HUES48 (cell line): ENCODE measurements around the gene TPCN1.

Experiments
- H3K27ac ChIP-seq: one replicate; pipeline ENCODE4 v1.7.0; 2013; ENCODE audit warnings: low read depth, low read length, inconsistent platforms
- H3K27me3 ChIP-seq: 2 replicates; pipeline ENCODE4 v1.6.1; 2013; ENCODE audit warnings: mild to moderate bottlenecking, low read length; ENCODE audit not compliant: control insufficient read depth, insufficient read depth
- H3K36me3 ChIP-seq: 2 replicates; pipeline ENCODE4 v1.6.1; 2013; ENCODE audit warnings: low read length; ENCODE audit not compliant: control insufficient read depth, insufficient read depth
- H3K4me1 ChIP-seq: 2 replicates; pipeline ENCODE4 v1.6.1; 2013; ENCODE audit warnings: mild to moderate bottlenecking, low read length; ENCODE audit not compliant: control insufficient read depth, insufficient read depth
- H3K4me3 ChIP-seq: 2 replicates; pipeline ENCODE4 v1.5.1; 2013; ENCODE audit warnings: mild to moderate bottlenecking, low read depth, low read length
- H3K9ac ChIP-seq: 2 replicates; pipeline ENCODE4 v1.6.1; 2013; ENCODE audit warnings: mild to moderate bottlenecking, low read depth, low read length, moderate library complexity
- H3K9me3 ChIP-seq: 2 replicates; pipeline ENCODE4 v1.6.1; 2013; ENCODE audit warnings: low read length; ENCODE audit not compliant: control insufficient read depth, insufficient read depth

The TPCN1 gene

DNA sequence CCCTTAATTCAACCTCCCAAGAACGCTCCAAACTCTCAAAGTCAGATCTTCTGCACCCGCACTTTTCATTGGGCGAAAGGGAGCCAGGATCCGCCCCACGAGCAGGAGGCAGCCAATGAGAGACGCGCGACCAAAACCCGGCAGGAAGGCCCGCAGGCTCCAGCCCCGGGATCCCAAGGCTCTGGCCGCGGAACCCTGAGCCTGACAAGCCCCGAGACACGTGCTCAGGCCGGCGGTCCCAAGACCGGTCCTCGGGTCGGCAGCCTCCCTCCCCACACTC is 36.4 kb upstream of the TPCN1 start:
- Histone ChIP-seq H3K27me3 (no peaks in the 10 kb centered on the region), H3K4me1 (0 out of 2 replicates have a peak, but pooled peaks cover 3% of the 10 kb centered on the region), H3K27ac (peak overlapping the region; percentile 90), H3K4me3 (peak overlapping the region; percentile 94), H3K9me3 (no peaks in the 10 kb centered on the region), H3K36me3 (peaks cover 38% of the 10 kb centered on the region), H3K9ac (peak overlapping the region; percentile 95)

DNA sequence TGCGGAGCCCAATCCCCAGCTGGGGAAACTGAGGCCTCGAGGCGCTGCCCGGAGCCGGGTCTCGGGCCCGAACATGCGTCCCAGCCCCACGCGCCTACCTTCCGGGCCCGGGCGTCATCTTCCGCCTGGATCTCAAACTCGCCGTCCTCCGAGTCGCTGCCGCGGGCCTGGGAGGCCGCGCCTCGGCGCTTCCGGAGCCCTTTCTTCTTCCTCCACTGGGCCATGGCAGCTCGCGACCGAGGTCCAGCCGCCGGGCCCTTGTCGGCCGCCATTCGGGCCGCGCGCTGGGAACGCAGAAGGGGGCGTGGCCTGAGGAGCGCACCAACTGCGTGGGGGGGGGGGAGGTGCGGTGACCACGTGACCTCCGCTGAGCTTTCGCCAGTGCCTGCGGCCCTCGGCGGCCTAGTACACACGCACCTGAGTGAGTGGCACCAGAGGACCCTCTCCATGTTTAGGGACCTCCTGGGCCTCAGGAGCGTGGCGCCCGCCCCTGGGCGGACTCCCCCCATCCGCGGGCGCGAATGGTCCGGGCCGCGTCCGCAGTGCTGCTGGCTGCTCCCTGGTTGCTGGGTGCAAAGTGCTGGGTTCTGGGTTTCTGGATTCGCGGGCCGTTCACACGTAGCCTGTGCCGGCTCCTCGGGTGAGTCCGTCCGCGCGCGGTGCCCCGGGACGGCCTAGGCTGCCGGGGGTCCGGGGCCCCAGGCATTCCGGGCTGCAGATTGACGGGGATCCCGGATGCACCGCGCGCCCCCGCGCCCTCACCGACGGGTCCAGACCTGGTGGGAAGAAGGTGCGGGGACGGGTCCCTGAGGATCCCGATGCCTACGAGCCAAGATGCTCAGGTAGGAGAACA is 35.9 kb upstream of the TPCN1 start, which contains the start of the genes DDX54 and RITA1:
Gene DDX54 (minus strand): TSS at position 299 of the 853 bp plus-strand sequence. CDS start 27 bp downstream, at position 272.
Gene RITA1 (plus strand): TSS at position 542 of the 853 bp plus-strand sequence. CDS start 1,026 bp downstream, outside the sequence.
- Histone ChIP-seq H3K9ac (peak within 1 kb of the TSS; percentile 95), H3K36me3 (peaks cover 35% of the 10 kb centered on the region), H3K4me3 (peak within 1 kb of the TSS; percentile 94), H3K9me3 (no peaks in the 10 kb centered on the region), H3K27ac (peak within 1 kb of the TSS; percentile 90), H3K27me3 (no peaks in the 10 kb centered on the region), H3K4me1 (0 out of 2 replicates have a peak, but pooled peaks cover 3% of the 10 kb centered on the region)

DNA sequence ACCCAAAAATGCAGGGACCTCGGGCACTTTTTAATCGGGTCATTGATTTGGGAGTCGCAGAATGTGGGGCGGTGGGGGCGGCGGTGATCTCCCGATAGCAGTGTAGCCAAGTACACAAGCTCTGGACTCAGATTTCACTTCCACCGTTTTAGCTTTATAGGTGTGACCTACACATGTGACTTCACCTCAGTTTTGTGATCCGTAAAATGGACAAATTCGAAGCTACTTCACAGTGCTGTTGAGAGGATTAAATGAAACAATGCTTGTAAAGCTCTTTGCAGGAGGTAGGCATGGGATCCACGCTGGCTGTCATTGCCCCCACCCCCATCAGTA is 35.3 kb upstream of the TPCN1 start:
- Histone ChIP-seq H3K9me3 (no peaks in the 10 kb centered on the region), H3K4me3 (peak overlapping the region; percentile 94), H3K27me3 (no peaks in the 10 kb centered on the region), H3K27ac (peak overlapping the region; percentile 90), H3K4me1 (0 out of 2 replicates have a peak, but pooled peaks cover 3% of the 10 kb centered on the region), H3K36me3 (peaks cover 35% of the 10 kb centered on the region), H3K9ac (peak overlapping the region; percentile 95)

DNA sequence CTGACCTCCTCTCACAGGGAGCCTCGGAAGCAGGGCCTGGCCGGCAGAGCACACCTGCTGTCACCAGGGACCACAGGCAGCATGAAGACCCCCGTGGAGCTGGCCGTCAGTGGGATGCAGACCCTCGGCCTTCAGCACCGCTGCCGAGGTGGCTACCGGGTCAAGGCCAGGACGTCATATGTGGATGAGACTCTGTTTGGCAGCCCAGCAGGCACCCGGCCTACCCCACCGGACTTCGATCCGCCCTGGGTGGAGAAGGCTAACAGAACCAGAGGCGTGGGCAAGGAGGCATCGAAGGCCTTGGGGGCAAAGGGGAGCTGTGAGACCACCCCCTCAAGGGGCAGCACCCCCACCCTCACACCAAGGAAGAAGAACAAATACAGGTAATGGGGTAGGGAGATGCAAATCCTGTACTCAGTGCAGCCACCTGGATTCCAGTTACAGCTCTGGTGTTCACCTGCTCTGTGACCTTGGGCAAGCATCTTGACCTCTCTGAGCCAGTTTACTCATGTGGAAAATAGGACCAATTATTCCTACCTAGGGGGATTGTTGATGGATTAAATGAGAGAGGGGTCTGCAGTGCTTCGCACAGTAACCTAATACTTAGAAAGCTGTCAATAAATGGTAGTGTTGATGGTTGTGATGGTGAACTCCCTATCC is 34.5 kb upstream of the TPCN1 start:
- H3K4me3 ChIP-seq, result no peak overlapping the region
- H3K36me3 ChIP-seq, result peaks cover 41% of the 10 kb centered on the region

DNA sequence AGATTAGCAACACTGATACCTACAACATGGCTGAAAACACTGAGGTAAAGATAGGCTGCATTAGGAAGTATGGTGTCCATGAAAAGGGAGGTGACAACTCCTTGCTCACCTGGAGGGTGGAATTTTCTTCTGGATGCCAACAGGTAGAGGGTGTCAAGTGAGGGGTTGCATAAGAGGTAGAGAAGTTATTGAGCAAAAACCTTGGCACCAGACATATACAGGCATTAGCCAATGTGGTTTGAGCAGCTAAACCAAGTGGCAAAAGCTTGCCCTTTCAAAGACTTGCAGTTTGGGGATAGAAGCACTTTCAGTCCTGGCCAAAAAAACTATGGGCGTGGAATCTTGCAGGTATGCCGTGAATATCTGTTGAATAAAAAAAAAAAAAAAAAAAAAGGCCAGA is 31.9 kb upstream of the TPCN1 start:
- peaks cover 43% of the 10 kb centered on the region for H3K36me3 ChIP-seq
- no peaks in the 10 kb centered on the region for H3K9me3 ChIP-seq
- no peak overlapping the region for H3K4me3 ChIP-seq
- no peak overlapping the region for H3K9ac ChIP-seq
- H3K4me1 ChIP-seq, result 0 out of 2 replicates have a peak, but pooled peaks cover 3% of the 10 kb centered on the region
- H3K27me3 ChIP-seq, result no peaks in the 10 kb centered on the region
- no peak overlapping the region for H3K27ac ChIP-seq

More for the DNA sequence above, 34.5 kb upstream of the TPCN1 start:
- H3K27ac ChIP-seq, result no peak overlapping the region
- 0 out of 2 replicates have a peak, but pooled peaks cover 3% of the 10 kb centered on the region for H3K4me1 ChIP-seq
- no peaks in the 10 kb centered on the region for H3K9me3 ChIP-seq
- no peaks in the 10 kb centered on the region for H3K27me3 ChIP-seq
- H3K9ac ChIP-seq, result no peak overlapping the region

DNA sequence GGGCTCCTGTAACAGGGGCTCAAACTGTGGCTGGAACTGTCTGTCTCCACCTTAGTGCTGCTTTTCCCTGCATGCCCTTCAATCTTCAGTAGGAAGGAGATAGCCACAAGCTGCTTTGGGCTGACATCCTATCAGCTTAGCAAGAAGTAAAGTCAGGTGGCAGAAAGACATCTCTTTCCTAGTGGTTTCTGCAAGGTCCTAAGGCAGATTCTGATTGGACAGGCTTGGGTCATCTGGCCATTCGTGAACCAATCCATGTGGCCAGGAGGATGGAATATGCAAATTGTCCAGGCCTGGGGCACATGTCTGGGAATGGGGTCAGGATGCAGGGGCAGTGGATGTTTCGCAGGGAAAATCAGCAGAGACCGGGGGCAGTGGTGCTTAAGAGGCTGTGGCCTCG is 30.5 kb upstream of the TPCN1 start:
- Histone ChIP-seq H3K27ac (no peak overlapping the region), H3K27me3 (no peaks in the 10 kb centered on the region), H3K4me1 (0 out of 2 replicates have a peak, but pooled peaks cover 3% of the 10 kb centered on the region), H3K9me3 (no peaks in the 10 kb centered on the region), H3K36me3 (peaks cover 43% of the 10 kb centered on the region), H3K9ac (no peak overlapping the region), H3K4me3 (no peak overlapping the region)

DNA sequence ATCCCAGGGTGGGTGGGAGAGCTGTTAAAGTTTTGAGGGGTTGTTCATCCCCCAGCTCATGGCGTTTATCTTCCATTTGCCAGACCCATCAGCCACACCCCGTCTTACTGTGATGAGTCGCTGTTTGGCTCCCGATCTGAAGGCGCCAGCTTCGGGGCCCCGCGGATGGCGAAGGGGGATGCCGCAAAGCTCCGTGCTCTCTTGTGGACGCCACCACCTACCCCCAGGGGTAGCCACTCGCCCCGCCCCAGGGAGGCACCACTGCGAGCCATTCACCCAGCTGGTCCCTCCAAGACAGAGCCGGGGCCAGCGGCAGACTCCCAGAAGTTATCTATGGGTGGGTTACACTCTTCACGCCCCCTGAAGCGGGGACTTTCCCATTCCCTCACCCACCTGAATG is 30.0 kb upstream of the TPCN1 start:
- H3K27ac ChIP-seq, result no peak overlapping the region
- no peak overlapping the region for H3K4me3 ChIP-seq
- no peaks in the 10 kb centered on the region for H3K27me3 ChIP-seq
- peaks cover 43% of the 10 kb centered on the region for H3K36me3 ChIP-seq
- 0 out of 2 replicates have a peak, but pooled peaks cover 2% of the 10 kb centered on the region for H3K4me1 ChIP-seq
- H3K9me3 ChIP-seq, result no peaks in the 10 kb centered on the region
- no peak overlapping the region for H3K9ac ChIP-seq

DNA sequence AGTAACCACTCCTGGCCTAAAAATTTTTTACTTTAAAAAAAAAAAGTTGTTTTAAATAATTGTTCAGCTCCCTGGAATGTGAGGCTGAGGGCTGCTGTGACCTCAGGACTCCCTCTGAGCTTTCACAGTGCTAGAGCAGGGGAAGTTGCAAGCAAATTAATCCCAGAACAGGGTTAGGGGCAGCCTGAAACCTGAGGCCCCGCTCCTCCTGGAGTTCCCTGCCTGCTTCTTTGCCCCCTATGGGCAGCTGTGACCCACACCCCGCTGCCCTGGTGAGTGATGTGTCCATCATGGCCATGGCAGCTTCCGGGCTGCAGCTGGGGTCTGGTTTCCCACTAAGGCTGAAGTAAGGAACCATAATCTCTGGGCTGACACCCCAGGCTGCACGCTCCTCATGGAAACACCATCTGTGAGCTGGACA is 26.3 kb upstream of the TPCN1 start:
- H3K9ac ChIP-seq, result no peak overlapping the region
- H3K4me1 ChIP-seq, result no peaks in the 10 kb centered on the region
- no peaks in the 10 kb centered on the region for H3K27me3 ChIP-seq
- H3K36me3 ChIP-seq, result peaks cover 27% of the 10 kb centered on the region
- H3K27ac ChIP-seq, result peak overlapping the region; percentile 31
- no peak overlapping the region for H3K4me3 ChIP-seq
- H3K9me3 ChIP-seq, result no peaks in the 10 kb centered on the region

DNA sequence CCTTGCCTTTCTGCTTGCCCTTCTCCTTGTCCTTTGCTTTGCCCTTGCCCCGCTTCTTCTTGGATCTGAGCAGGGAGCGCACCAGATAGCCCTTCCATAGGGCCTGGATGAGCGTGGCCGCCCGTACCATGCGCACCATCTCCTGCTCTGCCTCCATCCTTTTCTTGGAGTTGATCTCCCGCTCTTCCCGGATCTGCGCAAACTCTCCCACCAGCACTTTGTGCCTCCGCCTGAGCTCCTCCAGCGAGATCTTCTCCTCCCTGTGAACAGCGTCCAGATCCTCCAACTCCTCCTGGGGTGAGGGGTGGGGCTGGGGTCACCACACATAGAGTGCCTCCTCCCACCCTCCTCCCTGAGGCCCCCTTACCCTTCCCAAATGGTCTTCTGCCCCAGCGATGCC is 25.7 kb upstream of the TPCN1 start:
- Histone ChIP-seq H3K9ac (no peak overlapping the region), H3K27ac (no peak overlapping the region), H3K4me1 (no peaks in the 10 kb centered on the region), H3K27me3 (no peaks in the 10 kb centered on the region), H3K4me3 (no peak overlapping the region), H3K9me3 (no peaks in the 10 kb centered on the region), H3K36me3 (peaks cover 22% of the 10 kb centered on the region)

DNA sequence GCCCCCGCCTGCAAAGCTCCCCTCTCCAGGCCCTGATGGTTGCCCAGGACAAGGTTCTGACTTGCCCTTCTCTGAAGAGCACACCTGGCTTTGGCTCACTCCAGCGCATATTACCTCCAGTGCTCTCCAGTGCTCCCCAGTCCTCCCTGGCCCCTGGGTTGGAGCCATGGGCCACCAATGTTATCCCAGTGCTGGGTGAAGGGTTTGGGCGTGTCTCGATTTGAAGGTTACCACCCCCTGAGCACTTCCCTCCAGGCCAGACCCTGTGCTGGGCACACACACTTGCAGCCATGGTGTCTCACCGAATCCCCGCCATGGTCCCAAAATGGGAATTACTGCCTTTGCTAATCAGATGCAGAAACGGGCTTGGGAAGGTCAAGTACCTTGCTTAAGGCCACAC is 24.7 kb upstream of the TPCN1 start:
- Histone ChIP-seq H3K9me3 (no peaks in the 10 kb centered on the region), H3K4me3 (no peak overlapping the region), H3K4me1 (no peaks in the 10 kb centered on the region), H3K36me3 (peaks cover 12% of the 10 kb centered on the region), H3K27ac (no peak overlapping the region), H3K27me3 (no peaks in the 10 kb centered on the region), H3K9ac (no peak overlapping the region)

DNA sequence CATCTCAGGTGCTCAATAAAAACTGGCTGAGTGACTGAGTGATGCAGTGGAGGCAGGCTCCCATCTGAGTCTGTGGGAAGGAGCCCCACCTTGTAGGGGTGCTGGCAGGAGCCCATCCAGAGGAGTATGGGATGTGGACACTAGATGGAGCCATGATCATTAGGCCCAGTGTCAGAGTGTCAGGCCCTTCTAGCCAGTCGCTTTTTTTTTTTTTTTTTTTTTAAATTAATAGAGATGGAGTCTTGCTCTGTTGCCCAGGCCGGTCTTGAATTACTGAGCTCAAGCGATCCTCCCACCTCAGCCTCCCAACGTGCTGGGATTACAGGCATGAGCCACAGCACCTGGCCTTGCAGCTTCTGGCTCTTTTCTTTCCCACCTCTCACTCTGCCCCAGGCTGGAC is 24.3 kb upstream of the TPCN1 start:
- H3K4me1 ChIP-seq, result no peaks in the 10 kb centered on the region
- H3K27ac ChIP-seq, result no peak overlapping the region
- H3K4me3 ChIP-seq, result no peak overlapping the region
- no peaks in the 10 kb centered on the region for H3K27me3 ChIP-seq
- H3K36me3 ChIP-seq, result peaks cover 8% of the 10 kb centered on the region
- H3K9me3 ChIP-seq, result no peaks in the 10 kb centered on the region
- H3K9ac ChIP-seq, result no peak overlapping the region
